Activated T-cell treated with anti-CD3 and anti-CD28 coated beads, Interleukin-2, amount 50 U/mL, for 24 hours (primary cell): ENCODE results near the gene KHK.

Experiments used
- DNase-seq: peaks from one replicate; pipeline ENCODE4 v3.0.0-alpha.2; 2020
- H3K27ac Mint-ChIP-seq: 2 replicates; pipeline ENCODE4 v1.8.0; 2020; ENCODE audit warnings: mild to moderate bottlenecking, mixed read lengths
- H3K27me3 Mint-ChIP-seq: 2 replicates; pipeline ENCODE4 v1.8.0; 2020; ENCODE audit warnings: mixed read lengths
- H3K36me3 Mint-ChIP-seq: 2 replicates; pipeline ENCODE4 v1.8.0; 2020; ENCODE audit warnings: low read depth, mixed read lengths
- H3K4me1 Mint-ChIP-seq: 2 replicates; pipeline ENCODE4 v1.8.0; 2020; ENCODE audit warnings: low read depth, mixed read lengths
- H3K4me3 Mint-ChIP-seq: 2 replicates; pipeline ENCODE4 v1.8.0; 2020; ENCODE audit warnings: mild to moderate bottlenecking, moderate library complexity, mixed read lengths
- H3K9me3 Mint-ChIP-seq: 2 replicates; pipeline ENCODE4 v1.8.0; 2020; ENCODE audit warnings: mixed read lengths

KHK gene

GRCh38 chr2:27133905-27134780, 47.6 kb downstream of the KHK start, which contains the start of gene PREB:
Gene PREB, minus strand, starts transcription at chr2:27134636. Its CDS starts 215 bp downstream, at chr2:27134421.
- no peaks in the 10 kb centered on the region for H3K27me3 Mint-ChIP-seq
- no peaks in the 10 kb centered on the region for H3K9me3 Mint-ChIP-seq
- H3K27ac Mint-ChIP-seq = peak within 1 kb of the TSS; percentile 98
- peak; percentile 99 for DNase-seq
- peaks cover 18% of the 10 kb centered on the region for H3K4me1 Mint-ChIP-seq
- peaks cover 51% of the 10 kb centered on the region for H3K36me3 Mint-ChIP-seq
- H3K4me3 Mint-ChIP-seq = peak within 1 kb of the TSS; percentile 93

DNA sequence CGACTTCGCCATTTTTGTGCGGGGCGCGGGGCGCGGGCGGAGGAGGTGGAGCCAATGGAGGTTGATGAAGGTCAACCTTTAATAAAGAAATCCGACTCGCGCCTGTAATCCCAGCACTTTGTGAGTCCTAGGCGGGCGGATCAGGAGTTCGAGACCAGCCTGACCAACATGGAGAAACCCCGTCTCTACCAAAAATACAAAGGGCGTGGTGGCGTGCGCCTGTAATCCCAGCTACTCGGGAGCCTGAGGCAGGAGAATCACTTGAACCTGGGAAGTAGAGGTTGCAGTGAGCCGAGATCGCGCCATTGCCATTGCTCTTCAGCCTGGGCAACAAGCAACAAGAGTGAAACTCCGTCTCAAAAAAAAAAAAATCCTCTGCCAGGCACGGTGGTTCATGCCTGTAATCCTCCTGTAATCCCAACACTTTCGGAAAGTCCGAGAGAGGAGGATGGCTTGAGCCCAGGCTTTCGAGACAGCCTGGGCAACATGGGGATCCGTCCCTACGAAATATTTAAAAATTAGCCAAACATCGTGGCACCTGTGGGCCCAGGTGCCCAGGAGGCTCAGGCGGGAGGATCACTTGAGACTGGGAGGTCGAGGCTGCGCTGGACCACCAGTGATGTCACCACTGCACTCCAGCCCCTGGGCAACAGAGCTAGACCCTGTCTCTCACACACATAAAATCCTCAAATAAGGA, 48.4 kb downstream of the KHK start:
- H3K27ac Mint-ChIP-seq = peak overlapping the region; percentile 98
- H3K4me1 Mint-ChIP-seq = peaks cover 18% of the 10 kb centered on the region
- DNase-seq = no peak
- H3K4me3 Mint-ChIP-seq = peak overlapping the region; percentile 93
- no peaks in the 10 kb centered on the region for H3K27me3 Mint-ChIP-seq
- H3K9me3 Mint-ChIP-seq = no peaks in the 10 kb centered on the region
- peaks cover 43% of the 10 kb centered on the region for H3K36me3 Mint-ChIP-seq

DNA sequence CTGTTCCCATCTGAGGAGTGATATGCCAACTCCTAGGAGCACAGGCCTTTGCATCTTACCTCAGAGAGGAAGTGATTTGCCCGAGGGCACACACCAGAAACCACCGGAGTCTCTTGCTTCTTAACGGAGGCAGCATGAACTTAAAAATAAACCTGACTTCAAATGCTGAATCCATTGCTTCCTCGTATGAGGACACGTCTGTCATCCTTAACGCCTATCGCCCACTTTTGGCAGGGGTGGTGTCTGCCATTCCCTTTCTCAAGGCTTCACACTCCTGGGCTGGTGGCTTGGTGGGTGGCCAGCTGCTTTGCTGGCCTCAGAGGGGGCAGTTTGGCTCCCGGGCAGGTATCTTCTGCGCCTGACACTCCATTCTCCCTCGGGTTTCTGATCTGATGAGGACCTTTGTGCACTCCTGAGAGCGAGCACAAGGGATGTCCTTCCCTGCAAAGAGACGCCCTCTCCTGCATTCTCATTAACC, 48.9 kb downstream of the KHK start:
- peak overlapping the region; percentile 98 for H3K27ac Mint-ChIP-seq
- H3K27me3 Mint-ChIP-seq = no peaks in the 10 kb centered on the region

DNA sequence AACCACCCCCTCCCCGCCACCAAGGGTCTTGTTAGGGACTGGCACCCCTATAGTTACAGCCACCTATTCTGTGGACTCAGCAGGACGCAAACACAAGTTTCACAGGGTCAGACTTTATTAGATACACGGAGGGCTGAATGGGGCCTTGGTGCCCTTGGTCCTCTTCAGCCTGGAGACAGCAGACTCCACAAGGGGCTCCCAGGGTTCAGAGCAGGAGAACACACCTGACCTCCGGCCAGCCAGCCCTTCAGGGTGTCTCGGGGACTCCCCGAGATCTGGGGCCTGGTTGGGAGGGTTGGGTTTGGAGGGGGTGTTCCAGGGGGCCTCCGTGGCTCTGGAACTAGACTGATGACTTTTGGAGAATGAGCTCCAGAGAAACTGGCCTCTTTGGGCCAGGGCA, 50.2 kb downstream of the KHK start:
- Mint-ChIP-seq H3K27me3 (no peaks in the 10 kb centered on the region), H3K4me1 (peaks cover 18% of the 10 kb centered on the region), H3K36me3 (peaks cover 25% of the 10 kb centered on the region), H3K9me3 (no peaks in the 10 kb centered on the region), H3K27ac (no peak overlapping the region), H3K4me3 (no peak overlapping the region)
- no peak for DNase-seq

More for the DNA sequence above, 48.9 kb downstream of the KHK start:
- Mint-ChIP-seq H3K4me3 (peak overlapping the region; percentile 93), H3K4me1 (peaks cover 18% of the 10 kb centered on the region), H3K36me3 (peaks cover 37% of the 10 kb centered on the region), H3K9me3 (no peaks in the 10 kb centered on the region)
- DNase-seq = no peak

DNA sequence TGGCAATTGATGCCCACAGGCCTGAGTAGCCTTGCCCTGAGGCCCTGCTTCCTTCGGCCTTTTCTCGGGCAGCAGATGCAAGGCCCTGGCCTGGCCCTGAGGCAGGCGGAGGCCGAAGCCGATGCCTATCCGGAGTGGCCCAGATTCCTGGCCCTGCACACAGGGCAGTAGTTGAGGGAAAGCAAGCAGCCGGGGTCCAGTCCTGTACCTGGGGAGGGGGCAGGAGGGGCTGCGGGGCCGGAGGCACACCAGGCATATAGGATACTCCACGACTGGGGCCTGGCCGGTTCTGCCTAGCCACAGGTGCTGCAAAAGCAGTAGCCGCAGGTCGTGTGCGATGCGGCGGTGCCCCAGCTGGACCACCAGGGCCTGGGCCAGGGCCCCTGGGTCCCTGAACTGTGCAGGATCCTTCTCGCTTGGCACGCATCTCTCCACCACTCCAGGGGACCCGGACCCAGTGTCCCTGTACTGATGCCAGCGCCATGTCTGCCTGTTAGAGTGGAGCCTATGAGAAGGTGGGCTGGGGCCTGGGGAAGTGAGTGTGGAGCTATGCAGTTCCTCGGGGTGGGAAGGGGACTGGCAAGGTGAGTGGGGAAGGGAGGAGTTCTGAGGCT, 50.9 kb downstream of the KHK start:
- DNase-seq = no peak
- Mint-ChIP-seq H3K4me3 (no peak overlapping the region), H3K9me3 (no peaks in the 10 kb centered on the region), H3K4me1 (peaks cover 17% of the 10 kb centered on the region), H3K27ac (no peak overlapping the region), H3K36me3 (peaks cover 18% of the 10 kb centered on the region), H3K27me3 (no peaks in the 10 kb centered on the region)

- peaks cover 3% of the 10 kb centered on the region for H3K9me3 Mint-ChIP-seq
- H3K27ac Mint-ChIP-seq = no peak overlapping the region
- no peak for DNase-seq
- H3K27me3 Mint-ChIP-seq = peaks cover 2% of the 10 kb centered on the region
- H3K36me3 Mint-ChIP-seq = peaks cover 11% of the 10 kb centered on the region
- H3K4me3 Mint-ChIP-seq = no peak overlapping the region
- H3K4me1 Mint-ChIP-seq = peaks cover 10% of the 10 kb centered on the region
These were observed 51.5 kb downstream of the KHK start for GRCh38 chr2:27138111-27138510.

GRCh38 chr2:27139310-27139709, 52.7 kb downstream of the KHK start, which contains the start of gene PRR30:
Gene PRR30, minus strand, starts transcription at chr2:27139410. Its CDS starts 1,081 bp downstream, at chr2:27138329.
- H3K4me1 Mint-ChIP-seq = peaks cover 4% of the 10 kb centered on the region
- H3K9me3 Mint-ChIP-seq = peaks cover 3% of the 10 kb centered on the region
- H3K27ac Mint-ChIP-seq = no peak within 1 kb of the TSS
- peaks cover 2% of the 10 kb centered on the region for H3K36me3 Mint-ChIP-seq
- H3K4me3 Mint-ChIP-seq = no peak within 1 kb of the TSS
- DNase-seq = no peak
- peaks cover 6% of the 10 kb centered on the region for H3K27me3 Mint-ChIP-seq

- H3K36me3 Mint-ChIP-seq = no peaks in the 10 kb centered on the region
- no peaks in the 10 kb centered on the region for H3K4me1 Mint-ChIP-seq
- H3K27me3 Mint-ChIP-seq = peaks cover 6% of the 10 kb centered on the region
- H3K4me3 Mint-ChIP-seq = no peak overlapping the region
- H3K27ac Mint-ChIP-seq = no peak overlapping the region
- no peak for DNase-seq
- H3K9me3 Mint-ChIP-seq = peaks cover 3% of the 10 kb centered on the region
These were observed 56.7 kb downstream of the KHK start for GRCh38 chr2:27143285-27143684.

DNA sequence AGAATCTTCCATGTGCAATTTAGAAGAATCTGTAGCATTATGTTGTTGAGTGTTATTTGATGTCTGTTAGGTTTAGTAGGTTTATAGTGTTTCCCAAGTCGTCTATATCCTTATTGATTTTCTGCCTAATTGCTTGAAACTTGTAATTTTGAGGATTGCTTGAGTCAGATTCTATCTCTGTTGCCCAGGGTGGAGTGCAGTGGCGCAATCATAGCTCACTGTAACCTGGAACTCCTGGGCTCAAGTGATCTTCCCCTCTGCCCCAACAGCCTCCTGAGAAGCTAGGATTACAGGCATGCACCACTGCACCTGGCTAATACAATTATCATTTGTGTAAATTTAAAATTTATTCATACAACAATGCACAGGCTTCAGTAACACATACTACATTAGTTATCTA, 59.1 kb downstream of the KHK start:
- H3K9me3 Mint-ChIP-seq = peaks cover 3% of the 10 kb centered on the region
- no peaks in the 10 kb centered on the region for H3K36me3 Mint-ChIP-seq
- no peaks in the 10 kb centered on the region for H3K4me1 Mint-ChIP-seq
- no peak overlapping the region for H3K27ac Mint-ChIP-seq
- no peak for DNase-seq
- H3K27me3 Mint-ChIP-seq = peaks cover 8% of the 10 kb centered on the region
- H3K4me3 Mint-ChIP-seq = no peak overlapping the region

DNA sequence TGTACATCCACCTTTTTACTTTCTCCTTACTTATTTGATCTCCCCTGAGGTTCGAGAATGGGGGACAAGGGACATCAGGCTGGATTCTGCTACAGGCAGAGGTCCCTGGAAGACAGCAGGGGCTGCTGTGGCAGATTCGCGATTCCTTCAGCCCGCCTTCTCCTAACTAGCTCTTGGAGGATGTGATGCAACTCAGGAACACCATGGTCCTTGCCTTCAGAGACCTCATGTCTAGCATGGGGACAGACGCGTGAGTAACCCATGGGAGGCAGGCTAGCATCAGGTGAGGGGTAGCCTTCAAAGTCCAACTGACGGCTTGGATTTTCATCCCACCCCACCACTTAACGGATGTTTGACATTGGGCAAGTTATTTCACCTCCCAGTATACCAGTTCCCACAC, 61.4 kb downstream of the KHK start:
- peaks cover 8% of the 10 kb centered on the region for H3K27me3 Mint-ChIP-seq
- peaks cover 2% of the 10 kb centered on the region for H3K9me3 Mint-ChIP-seq
- H3K4me3 Mint-ChIP-seq = no peak overlapping the region
- DNase-seq = no peak
- H3K36me3 Mint-ChIP-seq = no peaks in the 10 kb centered on the region
- peaks cover 3% of the 10 kb centered on the region for H3K4me1 Mint-ChIP-seq
- no peak overlapping the region for H3K27ac Mint-ChIP-seq

GRCh38 chr2:27148801-27149439, 62.3 kb downstream of the KHK start, which contains the start of gene TCF23:
Gene TCF23, plus strand, starts transcription at chr2:27149004. Its CDS starts 130 bp downstream, at chr2:27149134.
- H3K36me3 Mint-ChIP-seq = no peaks in the 10 kb centered on the region

DNA sequence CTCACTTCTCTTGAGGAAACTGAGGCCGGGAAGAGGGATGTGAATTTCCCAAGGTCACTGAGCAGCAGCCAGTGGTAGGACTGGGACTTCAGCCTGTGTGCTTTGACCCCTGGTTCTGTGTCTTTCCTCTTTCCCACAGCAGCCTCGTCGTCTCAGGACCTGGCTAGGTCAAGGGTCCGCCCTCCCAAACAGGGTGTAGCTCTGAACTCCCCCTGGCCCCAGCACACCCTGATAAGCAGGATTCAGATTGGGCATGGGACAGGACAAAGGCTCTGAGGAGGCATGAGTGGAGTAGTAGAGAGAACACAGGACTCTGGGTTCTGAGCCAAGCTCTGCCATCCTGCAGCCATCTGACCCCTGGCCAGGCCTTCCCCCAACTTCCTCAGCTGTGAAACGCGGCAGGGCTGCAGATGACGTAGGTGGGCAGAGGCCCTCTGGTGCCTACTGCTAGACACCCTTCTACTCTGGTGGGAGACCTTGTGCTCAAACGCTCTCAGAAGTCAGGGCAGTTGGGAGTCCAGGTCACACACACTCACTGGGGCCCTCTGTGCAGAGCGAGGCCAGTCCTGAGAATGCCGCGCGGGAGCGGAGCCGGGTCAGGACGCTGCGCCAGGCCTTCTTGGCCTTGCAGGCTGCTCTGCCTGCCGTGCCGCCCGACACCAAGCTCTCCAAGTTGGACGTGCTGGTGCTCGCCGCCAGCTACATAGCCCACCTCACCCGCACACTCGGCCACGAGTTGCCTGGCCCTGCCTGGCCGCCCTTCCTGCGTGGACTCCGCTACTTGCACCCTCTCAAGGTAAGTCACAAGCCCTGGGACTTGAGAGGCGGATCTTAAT, 63.2 kb downstream of the KHK start:
- Mint-ChIP-seq H3K36me3 (no peaks in the 10 kb centered on the region), H3K27ac (no peak overlapping the region), H3K27me3 (peaks cover 2% of the 10 kb centered on the region), H3K9me3 (no peaks in the 10 kb centered on the region), H3K4me3 (no peak overlapping the region), H3K4me1 (peaks cover 3% of the 10 kb centered on the region)
- DNase-seq = no peak

More at GRCh38 chr2:27148801-27149439, 62.3 kb downstream of the KHK start, which contains the start of gene TCF23:
- H3K4me3 Mint-ChIP-seq = no peak within 1 kb of the TSS
- no peak within 1 kb of the TSS for H3K27ac Mint-ChIP-seq
- peaks cover 3% of the 10 kb centered on the region for H3K4me1 Mint-ChIP-seq
- no peaks in the 10 kb centered on the region for H3K9me3 Mint-ChIP-seq
- DNase-seq = no peak
- H3K27me3 Mint-ChIP-seq = peaks cover 2% of the 10 kb centered on the region
